Activated CD4-positive, alpha-beta T cell treated with anti-CD3 and anti-CD28 coated beads, Interleukin-2, amount 10 ng/mL, durations not matched to agents 24 days and 14 days (primary cell): ENCODE results near the gene OR6C75. TPM values are rescaled to one million over a fixed set of nuclear protein-coding genes. Genes with fewer than 3 reads are reported as not detected.
"Not testable (repeated sequence)": the region's sequence is repeated elsewhere in the genome, so short reads cannot be mapped to it uniquely, and the experiment has no call there.

Experiments
- DNase-seq: peaks from one replicate; pipeline ENCODE4 v3.0.0; 2022
- H3K27ac Mint-ChIP-seq: one replicate; pipeline ENCODE4 v1.8.0; 2022; ENCODE audit warnings: mild to moderate bottlenecking, mixed read lengths
- H3K27me3 Mint-ChIP-seq: one replicate; pipeline ENCODE4 v1.8.0; 2022; ENCODE audit warnings: mixed read lengths
- H3K36me3 Mint-ChIP-seq: one replicate; pipeline ENCODE4 v1.8.0; 2022; ENCODE audit warnings: low read depth, mild to moderate bottlenecking, mixed read lengths
- H3K4me1 Mint-ChIP-seq: one replicate; pipeline ENCODE4 v1.8.0; 2021; ENCODE audit warnings: mixed read lengths
- H3K4me3 Mint-ChIP-seq: one replicate; pipeline ENCODE4 v1.8.0; 2022; ENCODE audit warnings: mild to moderate bottlenecking, moderate library complexity, mixed read lengths
- H3K9me3 Mint-ChIP-seq: one replicate; pipeline ENCODE4 v1.8.0; 2021; ENCODE audit warnings: mixed read lengths
- intact Hi-C: fragments of 100-400 bp; cut with micrococcal nuclease; formaldehyde crosslinking; loops from one replicate; pipeline ENCODE4 v1.15.1; 2023
- total RNA-seq: library from RNA; stranded (reverse); gene quantifications from 2 replicates; pipeline ENCODE4 v1.2.3, GENCODE V29; 2022

Gene OR6C75
- total RNA-seq, result not detected in 2 replicates

DNA sequence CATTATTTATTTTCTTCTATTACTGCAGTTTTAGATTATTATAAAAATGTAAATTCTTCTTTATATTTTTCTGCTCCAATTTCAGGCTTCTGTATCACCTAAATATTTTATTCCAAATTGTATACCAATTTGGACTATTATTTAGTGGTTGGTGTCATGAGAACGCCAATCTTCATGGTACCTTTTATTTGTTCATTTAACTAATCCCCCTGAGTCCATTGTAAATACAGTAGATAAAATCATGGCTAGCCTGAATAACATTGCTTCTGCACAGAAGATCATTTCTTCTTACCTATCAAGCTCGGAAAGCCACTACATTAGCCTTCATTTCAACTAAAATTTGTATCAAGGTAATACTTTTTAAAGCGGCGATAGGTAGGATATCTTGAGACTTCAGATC, at the start of gene OR6C75:
OR6C75 (plus strand) TSS at position 301 of the 400 bp plus-strand sequence. CDS start 2,136 bp downstream, outside the sequence.
- H3K4me3 Mint-ChIP-seq, result no peak within 1 kb of the TSS
- peaks cover 4% of the 10 kb centered on the region for H3K27me3 Mint-ChIP-seq
- H3K36me3 Mint-ChIP-seq, result no peaks in the 10 kb centered on the region
- H3K27ac Mint-ChIP-seq, result no peak within 1 kb of the TSS
- H3K9me3 Mint-ChIP-seq, result no peaks in the 10 kb centered on the region
- DNase-seq, result no peak
- intact Hi-C loops, result no loop called here
- no peaks in the 10 kb centered on the region for H3K4me1 Mint-ChIP-seq

- H3K27me3 Mint-ChIP-seq, result peaks cover 8% of the 10 kb centered on the region
- H3K4me1 Mint-ChIP-seq, result no peaks in the 10 kb centered on the region
- no peak for DNase-seq
- H3K9me3 Mint-ChIP-seq, result no peaks in the 10 kb centered on the region
- no peak within 1 kb of the TSS for H3K4me3 Mint-ChIP-seq
- no peak within 1 kb of the TSS for H3K27ac Mint-ChIP-seq
- intact Hi-C loops, result no loop called here
- no peaks in the 10 kb centered on the region for H3K36me3 Mint-ChIP-seq
Observed at GRCh38 chr12:55314043-55314442, 48.7 kb upstream of the OR6C75 start, which contains the start of gene OR6C1. Gene OR6C1, plus strand, starts transcription at chr12:55314343. Its CDS starts 6,257 bp downstream, at chr12:55320600.

DNA sequence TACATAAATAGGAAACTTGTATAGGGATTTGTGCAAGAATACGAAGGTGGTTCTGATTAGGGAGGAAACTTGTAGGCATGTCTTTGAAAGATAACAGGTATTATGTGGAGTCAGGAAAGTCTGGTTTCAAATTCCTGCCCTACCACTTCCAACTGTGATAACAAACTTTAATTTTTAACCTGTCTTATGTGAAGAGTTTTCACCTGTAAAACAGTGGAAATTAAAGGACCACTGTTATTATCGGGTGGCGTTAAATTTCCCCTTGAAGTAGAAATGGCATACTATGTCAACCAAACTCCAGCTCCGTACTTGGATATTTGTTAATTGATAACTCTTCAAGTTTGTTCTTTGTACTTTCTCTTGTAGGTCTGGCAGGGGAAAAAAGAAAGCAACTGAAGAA, 42.6 kb upstream of the OR6C75 start:
- H3K27me3 Mint-ChIP-seq, result peaks cover 4% of the 10 kb centered on the region
- H3K4me1 Mint-ChIP-seq, result no peaks in the 10 kb centered on the region
- no peak overlapping the region for H3K27ac Mint-ChIP-seq
- H3K4me3 Mint-ChIP-seq, result no peak overlapping the region
- intact Hi-C loops, result no loop called here
- no peak for DNase-seq
- H3K36me3 Mint-ChIP-seq, result no peaks in the 10 kb centered on the region
- no peaks in the 10 kb centered on the region for H3K9me3 Mint-ChIP-seq

- H3K36me3 Mint-ChIP-seq, H3K4me1 Mint-ChIP-seq, H3K27me3 Mint-ChIP-seq, H3K4me3 Mint-ChIP-seq, intact Hi-C loops, DNase-seq, H3K9me3 Mint-ChIP-seq, H3K27ac Mint-ChIP-seq: not testable (repeated sequence)
Observed at GRCh38 chr12:55325801-55326200, 37.0 kb upstream of the OR6C75 start.

DNA sequence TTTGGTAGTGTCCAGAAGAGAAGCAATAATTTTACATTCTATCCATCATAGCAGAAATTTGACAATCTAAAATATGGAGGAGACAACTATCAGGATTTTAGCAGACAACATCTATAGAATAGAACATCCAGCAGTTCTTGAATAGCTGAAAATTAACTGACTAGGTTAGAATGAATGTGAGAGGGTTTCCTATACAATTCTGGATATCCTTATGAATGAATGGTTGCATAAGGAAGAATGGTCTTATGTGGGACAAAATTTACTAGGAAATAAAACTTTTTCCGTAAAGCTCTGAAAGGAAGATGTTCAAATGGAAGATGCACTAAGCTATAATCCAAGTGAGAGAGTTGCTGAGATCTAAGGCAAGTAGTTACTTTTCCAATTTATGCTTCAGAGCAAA, 32.3 kb upstream of the OR6C75 start, which contains the start of gene OR6C3:
OR6C3 (plus strand) TSS at position 301 of the 400 bp plus-strand sequence. CDS start 955 bp downstream, outside the sequence.
- Mint-ChIP-seq H3K27ac (no peak within 1 kb of the TSS), H3K4me3 (no peak within 1 kb of the TSS), H3K36me3 (no peaks in the 10 kb centered on the region), H3K27me3 (no peaks in the 10 kb centered on the region), H3K9me3 (no peaks in the 10 kb centered on the region), H3K4me1 (no peaks in the 10 kb centered on the region)
- intact Hi-C loops, result no loop called here
- DNase-seq, result no peak

- Mint-ChIP-seq H3K36me3 (no peaks in the 10 kb centered on the region), H3K4me1 (no peaks in the 10 kb centered on the region), H3K9me3 (no peaks in the 10 kb centered on the region), H3K27ac (no peak overlapping the region), H3K27me3 (no peaks in the 10 kb centered on the region), H3K4me3 (no peak overlapping the region)
- no peak for DNase-seq
- intact Hi-C loops, result no loop called here
Observed at GRCh38 chr12:55336002-55336401, 26.8 kb upstream of the OR6C75 start.

GRCh38 chr12:55355338-55355737, 7.4 kb upstream of the OR6C75 start:
- H3K36me3 Mint-ChIP-seq, H3K4me3 Mint-ChIP-seq, intact Hi-C loops, H3K27ac Mint-ChIP-seq, H3K4me1 Mint-ChIP-seq, DNase-seq, H3K27me3 Mint-ChIP-seq, H3K9me3 Mint-ChIP-seq: not testable (repeated sequence)

- Mint-ChIP-seq H3K4me3 (no peak overlapping the region), H3K36me3 (no peaks in the 10 kb centered on the region), H3K27me3 (peaks cover 2% of the 10 kb centered on the region), H3K27ac (no peak overlapping the region), H3K9me3 (no peaks in the 10 kb centered on the region), H3K4me1 (no peaks in the 10 kb centered on the region)
- DNase-seq, result no peak
- intact Hi-C loops, result no loop called here
Observed at GRCh38 chr12:55365086-55365485, 2.3 kb downstream of the OR6C75 start.

DNA sequence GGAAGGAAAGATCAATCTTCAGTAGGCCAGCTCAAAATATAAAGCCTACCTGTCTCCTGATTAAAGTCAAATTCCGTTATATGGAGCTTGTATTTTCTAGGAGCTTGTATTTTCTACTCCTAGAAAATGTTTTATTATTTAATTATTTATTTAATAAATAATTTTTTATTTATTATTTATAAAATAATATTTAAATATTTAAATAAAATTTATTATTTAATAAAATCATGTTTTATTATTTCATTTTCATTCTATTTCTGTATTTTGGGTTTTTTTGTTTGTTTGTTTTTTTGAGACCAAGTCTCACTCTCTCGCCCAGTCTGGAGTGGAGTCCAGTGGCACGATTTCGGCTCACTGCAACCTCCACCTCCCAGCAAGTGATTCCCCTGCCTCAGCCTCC, 9.7 kb downstream of the OR6C75 start:
- no peaks in the 10 kb centered on the region for H3K36me3 Mint-ChIP-seq
- H3K27me3 Mint-ChIP-seq, result peaks cover 4% of the 10 kb centered on the region
- no peak overlapping the region for H3K27ac Mint-ChIP-seq
- intact Hi-C loops, result no loop called here
- no peaks in the 10 kb centered on the region for H3K9me3 Mint-ChIP-seq
- no peaks in the 10 kb centered on the region for H3K4me1 Mint-ChIP-seq
- H3K4me3 Mint-ChIP-seq, result no peak overlapping the region
- no peak for DNase-seq

- Mint-ChIP-seq H3K4me3 (no peak overlapping the region), H3K27me3 (peaks cover 3% of the 10 kb centered on the region), H3K36me3 (no peaks in the 10 kb centered on the region), H3K4me1 (no peaks in the 10 kb centered on the region), H3K9me3 (no peaks in the 10 kb centered on the region), H3K27ac (no peak overlapping the region)
- intact Hi-C loops, result no loop called here
- no peak for DNase-seq
Observed at GRCh38 chr12:55385891-55386290, 23.1 kb downstream of the OR6C75 start.

- H3K27me3 Mint-ChIP-seq, result peaks cover 4% of the 10 kb centered on the region
- DNase-seq, result no peak
- H3K9me3 Mint-ChIP-seq, result no peaks in the 10 kb centered on the region
- no peaks in the 10 kb centered on the region for H3K4me1 Mint-ChIP-seq
- no peak overlapping the region for H3K27ac Mint-ChIP-seq
- no peak overlapping the region for H3K4me3 Mint-ChIP-seq
- intact Hi-C loops, result no loop called here
- H3K36me3 Mint-ChIP-seq, result no peaks in the 10 kb centered on the region
Observed at GRCh38 chr12:55392032-55392795, 29.4 kb downstream of the OR6C75 start.

DNA sequence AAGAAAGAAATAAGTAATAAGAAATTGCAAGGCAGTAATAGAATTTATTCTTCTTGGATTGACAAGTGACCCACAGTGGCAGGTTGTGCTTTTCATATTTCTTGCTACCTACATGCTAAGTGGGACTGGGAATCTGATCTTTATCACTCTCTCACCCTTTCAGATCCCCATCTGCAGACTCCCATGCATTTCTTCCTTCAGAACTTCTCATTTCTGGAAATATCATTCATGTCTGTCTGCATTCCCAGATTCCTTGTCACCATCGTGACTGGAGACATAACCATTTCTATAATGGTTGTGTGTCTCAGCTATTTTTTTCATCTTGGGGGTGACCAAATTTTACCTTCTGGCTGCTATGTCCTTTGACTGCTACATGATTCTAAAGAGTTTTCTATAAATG, 33.6 kb downstream of the OR6C75 start:
- Mint-ChIP-seq H3K27ac (no peak overlapping the region), H3K9me3 (no peaks in the 10 kb centered on the region), H3K36me3 (no peaks in the 10 kb centered on the region), H3K4me1 (no peaks in the 10 kb centered on the region), H3K4me3 (no peak overlapping the region), H3K27me3 (peaks cover 8% of the 10 kb centered on the region)
- no peak for DNase-seq
- intact Hi-C loops, result no loop called here

GRCh38 chr12:55400229-55400628, 37.5 kb downstream of the OR6C75 start, which contains the start of gene OR6C65:
Gene OR6C65, plus strand, starts transcription at chr12:55400529. Its CDS starts 0 bp downstream, at chr12:55400529.
- H3K27me3 Mint-ChIP-seq, result peaks cover 13% of the 10 kb centered on the region
- intact Hi-C loops, result no loop called here
- no peak within 1 kb of the TSS for H3K4me3 Mint-ChIP-seq
- no peaks in the 10 kb centered on the region for H3K9me3 Mint-ChIP-seq
- H3K36me3 Mint-ChIP-seq, result no peaks in the 10 kb centered on the region
- no peaks in the 10 kb centered on the region for H3K4me1 Mint-ChIP-seq
- DNase-seq, result no peak
- H3K27ac Mint-ChIP-seq, result no peak within 1 kb of the TSS

- no peaks in the 10 kb centered on the region for H3K9me3 Mint-ChIP-seq
- H3K4me1 Mint-ChIP-seq, result no peaks in the 10 kb centered on the region
- H3K27me3 Mint-ChIP-seq, result peaks cover 16% of the 10 kb centered on the region
- DNase-seq, result no peak
- no peak overlapping the region for H3K27ac Mint-ChIP-seq
- H3K36me3 Mint-ChIP-seq, result no peaks in the 10 kb centered on the region
- no peak overlapping the region for H3K4me3 Mint-ChIP-seq
- intact Hi-C loops, result no loop called here
Observed at GRCh38 chr12:55407866-55408265, 45.1 kb downstream of the OR6C75 start.

DNA sequence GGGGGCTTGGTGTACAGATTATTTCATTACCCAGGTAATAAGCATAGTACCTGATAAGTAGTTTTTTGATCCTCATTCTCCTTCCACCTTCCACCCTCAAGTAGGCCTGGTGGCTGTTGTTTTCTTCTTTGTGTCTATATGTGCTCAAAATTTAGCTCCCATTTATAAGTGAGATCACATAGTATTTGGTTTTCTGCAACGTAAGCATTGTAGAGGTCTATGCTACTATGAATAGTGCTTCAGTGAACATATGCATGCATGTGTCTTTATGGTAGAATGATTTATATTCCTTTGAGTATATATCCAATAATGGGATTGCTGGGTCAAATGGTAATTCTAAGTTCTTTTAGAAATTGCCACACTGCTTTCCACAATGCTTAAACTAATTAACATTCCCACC, 46.4 kb downstream of the OR6C75 start:
- not testable (repeated sequence) for H3K4me1 Mint-ChIP-seq, H3K27ac Mint-ChIP-seq

More for the DNA sequence above, 46.4 kb downstream of the OR6C75 start:
- DNase-seq, intact Hi-C loops, H3K9me3 Mint-ChIP-seq, H3K36me3 Mint-ChIP-seq, H3K4me3 Mint-ChIP-seq: not testable (repeated sequence)
- peaks cover 14% of the 10 kb centered on the region for H3K27me3 Mint-ChIP-seq
